SU-DHL-6 (cell line): ENCODE results near the gene ANO2.

Source experiments
- H2AFZ ChIP-seq: fragments of 200-600 bp; sonication (generic); 2 replicates; pipeline ENCODE4 v1.6.1; 2014; ENCODE audit warnings: low read depth, mild to moderate bottlenecking, moderate library complexity, mixed read lengths, antibody characterized with exemption, low read length; ENCODE audit not compliant: severe bottlenecking
- H3F3A ChIP-seq: fragments of 200-600 bp; shearing (Covaris generic); 2 replicates; pipeline ENCODE4 v1.6.0; 2016; ENCODE audit warnings: antibody characterized with exemption, mild to moderate bottlenecking; ENCODE audit not compliant: insufficient read depth
- H3K27ac ChIP-seq: fragments of 200-600 bp; sonication (generic); 2 replicates; pipeline ENCODE4 v1.5.1; 2016; ENCODE audit warnings: low read depth, mild to moderate bottlenecking, low read length, moderate library complexity, mixed read lengths
- H3K27me3 ChIP-seq: fragments of 200-600 bp; sonication (generic), shearing (Covaris generic); 2 replicates; pipeline ENCODE4 v1.6.0; 2014; ENCODE audit warnings: mild to moderate bottlenecking, low read length
- H3K36me3 ChIP-seq: fragments of 200-600 bp; sonication (generic); 2 replicates; pipeline ENCODE4 v1.6.1; 2014; ENCODE audit warnings: mild to moderate bottlenecking, low read length, mixed read lengths
- H3K4me2 ChIP-seq: fragments of 300-600, 200-600 bp; shearing (Covaris generic), sonication (generic); 2 replicates; pipeline ENCODE4 v1.6.0; 2014; ENCODE audit warnings: low read length, low read depth, mild to moderate bottlenecking; ENCODE audit not compliant: poor library complexity, severe bottlenecking
- H3K4me3 ChIP-seq: fragments of 200-600 bp; sonication (generic); 2 replicates; pipeline ENCODE4 v1.5.1; 2014; ENCODE audit warnings: antibody characterized with exemption, low read length, mild to moderate bottlenecking, mixed read lengths; ENCODE audit not compliant: insufficient read depth, poor library complexity, severe bottlenecking
- H3K79me2 ChIP-seq: fragments of 200-600 bp; sonication (generic); 2 replicates; pipeline ENCODE4 v1.6.1; 2014; ENCODE audit warnings: mild to moderate bottlenecking, low read length, moderate library complexity; ENCODE audit not compliant: insufficient read depth
- H3K9ac ChIP-seq: fragments of 200-600 bp; sonication (generic); 2 replicates; pipeline ENCODE4 v1.7.0; 2014; ENCODE audit warnings: mild to moderate bottlenecking, low read length
- H3K9me2 ChIP-seq: fragments of 200-600 bp; sonication (generic); replicated peaks from 2 replicates; pipeline ENCODE4 v1.6.1; 2014; ENCODE audit warnings: low read length; ENCODE audit not compliant: insufficient read depth
- H3K9me3 ChIP-seq: fragments of 200-600 bp; sonication (generic); 2 replicates; pipeline ENCODE4 v1.6.1; 2014; ENCODE audit warnings: low read length, mixed read lengths; ENCODE audit not compliant: insufficient read depth
- H4K20me1 ChIP-seq: fragments of 200-600 bp; sonication (generic); 2 replicates; pipeline ENCODE4 v1.6.1; 2014; ENCODE audit warnings: low read depth, mild to moderate bottlenecking, antibody characterized with exemption, low read length, moderate library complexity, mixed read lengths
- CTCF ChIP-seq: fragments of 200-600 bp; sonication (generic); IDR thresholded peaks from one replicate; pipeline ENCODE4 v1.5.1; 2017; ENCODE audit warnings: antibody characterized with exemption, mild to moderate bottlenecking, low read length, moderate library complexity; ENCODE audit not compliant: insufficient read depth, poor library complexity, severe bottlenecking
- EZH2phosphoT487 ChIP-seq: fragments of 200-600 bp; sonication (generic), shearing (Covaris generic); conservative IDR thresholded peaks from 2 replicates; pipeline ENCODE4 v1.6.1; 2018; ENCODE audit warnings: mild to moderate bottlenecking, antibody characterized with exemption, low read length, moderate library complexity, mixed read lengths

ANO2 gene

GRCh38 chr12:5748027-5748426, 197.0 kb downstream of the ANO2 start:
- no peaks in the 10 kb centered on the region for H4K20me1 ChIP-seq
- no peak overlapping the region for H3K4me2 ChIP-seq
- H3K27me3 ChIP-seq = no peaks in the 10 kb centered on the region
- no peaks in the 10 kb centered on the region for H3K9me2 ChIP-seq
- H3K36me3 ChIP-seq = no peaks in the 10 kb centered on the region
- no peak overlapping the region for H3K9ac ChIP-seq
- no peaks in the 10 kb centered on the region for H3F3A ChIP-seq
- H3K79me2 ChIP-seq = no peaks in the 10 kb centered on the region
- H3K4me3 ChIP-seq = no peak overlapping the region
- no peak overlapping the region for H2AFZ ChIP-seq
- TF ChIP-seq CTCF (no peak), EZH2phosphoT487 (no peak)
- H3K9me3 ChIP-seq = no peaks in the 10 kb centered on the region
- no peak overlapping the region for H3K27ac ChIP-seq

- H3K36me3 ChIP-seq = no peaks in the 10 kb centered on the region
- H3K9me2 ChIP-seq = no peaks in the 10 kb centered on the region
- no peaks in the 10 kb centered on the region for H4K20me1 ChIP-seq
- no peak overlapping the region for H3K4me3 ChIP-seq
- TF ChIP-seq EZH2phosphoT487 = no peak
- no peak for TF ChIP-seq CTCF
- no peak overlapping the region for H3K27ac ChIP-seq
- no peak overlapping the region for H3K4me2 ChIP-seq
- no peak overlapping the region for H2AFZ ChIP-seq
- H3K9ac ChIP-seq = no peak overlapping the region
- no peaks in the 10 kb centered on the region for H3F3A ChIP-seq
- H3K79me2 ChIP-seq = no peaks in the 10 kb centered on the region
- H3K27me3 ChIP-seq = no peaks in the 10 kb centered on the region
- no peaks in the 10 kb centered on the region for H3K9me3 ChIP-seq
These were observed 198.1 kb downstream of the ANO2 start for GRCh38 chr12:5746917-5747316.

- Histone ChIP-seq H3K27me3 (no peaks in the 10 kb centered on the region), H3K9ac (no peak overlapping the region), H3K36me3 (no peaks in the 10 kb centered on the region), H3K27ac (no peak overlapping the region), H3K9me3 (no peaks in the 10 kb centered on the region), H3K4me2 (no peak overlapping the region), H3K4me3 (no peak overlapping the region), H4K20me1 (no peaks in the 10 kb centered on the region), H3K9me2 (no peaks in the 10 kb centered on the region), H3K79me2 (no peaks in the 10 kb centered on the region), H3F3A (no peaks in the 10 kb centered on the region), H2AFZ (no peak overlapping the region)
- no peak for TF ChIP-seq CTCF
- TF ChIP-seq EZH2phosphoT487 = no peak
These were observed 198.8 kb downstream of the ANO2 start for GRCh38 chr12:5746036-5746908.
